Neuronal stem cell (in vitro differentiated cells): ENCODE results near the gene ETNPPL.

Experiments
- DNase-seq: peaks from one replicate; pipeline ENCODE4 v3.0.0-alpha.2; 2013; ENCODE audit warnings: low spot score
- H2AFZ ChIP-seq: one replicate; pipeline ENCODE4 v1.6.1; 2013; ENCODE audit warnings: mild to moderate bottlenecking, low read length, inconsistent platforms
- H2AK5ac ChIP-seq: 2 replicates; pipeline ENCODE4 v1.6.1; 2013; ENCODE audit warnings: low read depth, mild to moderate bottlenecking, inconsistent platforms, low read length, moderate library complexity, mixed read lengths
- H2BK120ac ChIP-seq: 2 replicates; pipeline ENCODE4 v1.6.1; 2013; ENCODE audit warnings: low read depth, mild to moderate bottlenecking, inconsistent platforms, low read length, moderate library complexity, mixed read lengths
- H2BK12ac ChIP-seq: one replicate; pipeline ENCODE4 v1.6.1; 2013; ENCODE audit warnings: low read length, inconsistent platforms
- H2BK15ac ChIP-seq: 2 replicates; pipeline ENCODE4 v1.6.1; 2013; ENCODE audit warnings: mild to moderate bottlenecking, low read length, inconsistent platforms, mixed read lengths
- H2BK5ac ChIP-seq: one replicate; pipeline ENCODE4 v1.6.1; 2013; ENCODE audit warnings: inconsistent platforms, mild to moderate bottlenecking, low read length, moderate library complexity
- H3K14ac ChIP-seq: one replicate; pipeline ENCODE4 v1.6.1; 2013; ENCODE audit warnings: low read length, inconsistent platforms
- H3K18ac ChIP-seq: 2 replicates; pipeline ENCODE4 v1.6.1; 2013; ENCODE audit warnings: low read length, inconsistent platforms
- H3K23ac ChIP-seq: 2 replicates; pipeline ENCODE4 v1.6.1; 2013; ENCODE audit warnings: low read depth, mild to moderate bottlenecking, mixed read lengths, low read length, inconsistent platforms; ENCODE audit not compliant: poor library complexity
- H3K27ac ChIP-seq: replicated peaks from 3 replicates; pipeline ENCODE4 v1.5.1; 2013; ENCODE audit warnings: low read length, inconsistent platforms
- H3K27me3 ChIP-seq, 3 experiments: 2 replicates each; pipeline ENCODE4 v1.6.1; 2013; ENCODE audit warnings: low read length in 3 of 3, mild to moderate bottlenecking in 2 of 3, inconsistent platforms in 1 of 3, low read depth in 1 of 3, mixed read lengths in 1 of 3, moderate library complexity in 1 of 3; ENCODE audit not compliant: control insufficient read depth in 3 of 3, insufficient read depth in 3 of 3
- H3K36me3 ChIP-seq, 2 donors: replicated peaks in 1 of 2; 2 replicates each; pipeline ENCODE4 v1.6.1; 2013; ENCODE audit warnings: low read length in 2 of 2; ENCODE audit not compliant: control insufficient read depth in 2 of 2, insufficient read depth in 2 of 2
- H3K4ac ChIP-seq: 2 replicates; pipeline ENCODE4 v1.6.1; 2013; ENCODE audit warnings: inconsistent platforms, mild to moderate bottlenecking, low read length, moderate library complexity
- H3K4me1 ChIP-seq, 2 donors: 1 replicate in 1 of 2; 2 replicates in 1 of 2; pipeline ENCODE4 v1.6.1; 2013; ENCODE audit warnings: low read length in 2 of 2, low read depth in 1 of 2; ENCODE audit not compliant: control insufficient read depth in 2 of 2, insufficient read depth in 1 of 2
- H3K4me2 ChIP-seq: one replicate; pipeline ENCODE4 v1.6.1; 2013; ENCODE audit warnings: mild to moderate bottlenecking, low read length, inconsistent platforms; ENCODE audit not compliant: insufficient read depth, poor library complexity, severe bottlenecking
- H3K4me3 ChIP-seq, 2 donors: 2 replicates each; pipeline ENCODE4 v1.5.1; 2013; ENCODE audit warnings: low read length in 2 of 2, mild to moderate bottlenecking in 2 of 2, inconsistent platforms in 1 of 2, moderate library complexity in 1 of 2
- H3K79me1 ChIP-seq: one replicate; pipeline ENCODE4 v1.6.1; 2013; ENCODE audit warnings: low read depth, mild to moderate bottlenecking, inconsistent platforms, low read length, moderate library complexity
- H3K9ac ChIP-seq: one replicate; pipeline ENCODE4 v1.6.1; 2013; ENCODE audit warnings: mild to moderate bottlenecking, low read depth, low read length, inconsistent platforms; ENCODE audit not compliant: poor library complexity
- H3K9me3 ChIP-seq, 2 donors: replicated peaks in 1 of 2; 2 replicates each; pipeline versions ENCODE3 to v1.6.1; 2013; ENCODE audit warnings: low read length in 2 of 2, mild to moderate bottlenecking in 2 of 2, inconsistent platforms in 1 of 2, low read depth in 1 of 2, mixed read lengths in 1 of 2, moderate library complexity in 1 of 2; ENCODE audit not compliant: control insufficient read depth in 2 of 2, insufficient read depth in 1 of 2
- H4K8ac ChIP-seq: one replicate; pipeline ENCODE4 v1.6.1; 2013; ENCODE audit warnings: low read depth, mild to moderate bottlenecking, inconsistent platforms, low read length, moderate library complexity
- H4K91ac ChIP-seq: one replicate; pipeline ENCODE4 v1.6.1; 2013; ENCODE audit warnings: low read length, low read depth, mild to moderate bottlenecking, inconsistent platforms; ENCODE audit not compliant: poor library complexity
- WGBS, 2 donors: extraction: QIAGEN DNeasy Blood & Tissue Kit; methylation state at CpG; one replicate each; pipeline ENCODE4 v1.1.7; 2013; ENCODE audit warnings: missing lambda C conversion rate in 2 of 2, mixed read lengths in 1 of 2; ENCODE audit not compliant: insufficient read length in 2 of 2, insufficient replicate concordance in 1 of 2; ENCODE audit errors: extremely low coverage in 2 of 2; 5-methylcytosine and 5-hydroxymethylcytosine counted together

The ETNPPL gene

DNA sequence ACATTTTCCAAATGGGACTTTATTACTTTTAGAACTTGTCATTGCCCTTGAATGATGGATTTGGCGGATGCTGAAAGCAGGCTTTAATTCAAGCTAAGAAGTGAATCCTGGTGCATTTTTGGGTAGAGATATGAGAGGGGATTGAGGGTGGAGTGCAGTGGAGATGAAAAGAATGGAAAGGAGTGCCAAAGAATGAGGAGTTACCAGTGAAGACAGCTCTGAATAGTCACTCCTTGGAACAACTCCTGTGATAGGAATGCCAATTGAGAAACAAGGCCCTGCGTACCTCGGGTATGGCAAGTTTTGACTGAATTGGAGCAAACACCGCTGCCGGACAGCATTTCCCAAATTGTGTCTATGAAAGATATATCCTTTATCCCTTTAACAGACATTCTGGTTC, 36.5 kb upstream of the ETNPPL start:
- Histone ChIP-seq H2BK5ac (no peak overlapping the region), H3K23ac (no peak overlapping the region), H3K27ac (no peak overlapping the region), H2AK5ac (no peak overlapping the region), H2BK120ac (no peak overlapping the region), H2BK15ac (no peak overlapping the region), H2BK12ac (no peak overlapping the region), H3K14ac (no peak overlapping the region), H3K4me3 (no peak overlapping the region), H3K36me3 (no peaks in the 10 kb centered on the region), H3K27me3 (no peaks in the 10 kb centered on the region), H3K4ac (no peak overlapping the region), H3K9me3 (no peaks in the 10 kb centered on the region), H3K4me2 (no peak overlapping the region), H4K8ac (no peak overlapping the region), H2AFZ (no peak overlapping the region), H3K4me1 (peaks cover 0 to 2% of the 10 kb centered on the region in 2 donors), H3K9ac (no peak overlapping the region), H3K79me1 (no peaks in the 10 kb centered on the region), H3K18ac (no peak overlapping the region), H4K91ac (no peak overlapping the region)
- no CpG with 5 or more reads among the region's 5 CpGs for WGBS, 2 donors
- no peak for DNase-seq

DNA sequence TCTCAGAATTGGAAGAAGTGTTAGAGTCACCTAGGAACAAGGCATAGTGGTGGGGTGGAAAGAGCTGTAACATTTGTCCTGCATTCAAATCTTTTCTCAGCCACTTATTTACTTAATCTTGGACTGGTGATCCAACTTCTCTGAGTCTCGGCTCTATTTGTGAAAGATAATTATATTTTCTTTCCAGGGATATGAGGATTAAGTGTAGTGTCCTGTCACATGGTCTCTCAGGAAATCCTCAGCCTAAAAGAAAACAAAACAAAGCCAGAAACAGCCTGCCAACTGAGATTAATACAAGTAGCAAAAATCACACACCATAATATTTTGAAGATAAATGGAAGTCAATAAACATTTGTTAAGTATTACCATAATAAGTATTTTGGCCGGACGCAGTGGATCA, 33.3 kb upstream of the ETNPPL start:
- Histone ChIP-seq H2AFZ (no peak overlapping the region), H3K27me3 (no peaks in the 10 kb centered on the region), H3K4me3 (no peak overlapping the region), H3K18ac (no peak overlapping the region), H3K36me3 (no peaks in the 10 kb centered on the region), H3K79me1 (no peaks in the 10 kb centered on the region), H3K9ac (no peak overlapping the region), H3K4ac (no peak overlapping the region), H3K14ac (no peak overlapping the region), H4K91ac (no peak overlapping the region), H3K23ac (no peak overlapping the region), H2AK5ac (no peak overlapping the region), H2BK15ac (no peak overlapping the region), H3K4me2 (no peak overlapping the region), H2BK120ac (no peak overlapping the region), H3K27ac (no peak overlapping the region), H2BK5ac (no peak overlapping the region), H3K4me1 (no peaks in the 10 kb centered on the region), H4K8ac (no peak overlapping the region), H2BK12ac (no peak overlapping the region), H3K9me3 (no peaks in the 10 kb centered on the region)
- no peak for DNase-seq
- WGBS, 2 donors = no CpG with 5 or more reads among the region's 3 CpGs

DNA sequence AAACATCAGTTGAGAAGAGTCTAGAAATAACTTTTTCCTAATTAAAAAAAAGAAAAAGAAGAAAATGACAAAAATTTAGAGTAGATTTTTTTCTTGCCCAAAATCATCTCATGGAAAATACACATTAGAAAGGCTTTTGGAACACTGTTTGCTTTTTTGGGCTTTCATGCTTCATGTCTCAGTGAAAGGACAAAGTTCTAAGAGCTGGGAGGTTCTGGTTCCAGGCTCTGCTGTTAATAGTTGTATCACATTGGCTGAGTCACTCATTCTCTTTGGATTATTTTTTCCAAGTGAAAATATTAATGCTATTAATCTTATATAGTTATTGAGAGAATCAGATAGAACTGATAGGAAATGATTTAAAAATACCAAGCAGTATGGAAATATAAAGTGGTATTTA, 32.9 kb upstream of the ETNPPL start:
- Histone ChIP-seq H2AFZ (no peak overlapping the region), H2BK12ac (no peak overlapping the region), H3K4me3 (no peak overlapping the region), H3K4ac (no peak overlapping the region), H2BK15ac (no peak overlapping the region), H2BK120ac (no peak overlapping the region), H3K9me3 (no peaks in the 10 kb centered on the region), H3K9ac (no peak overlapping the region), H2AK5ac (no peak overlapping the region), H3K4me2 (no peak overlapping the region), H4K8ac (no peak overlapping the region), H3K23ac (no peak overlapping the region), H3K4me1 (no peaks in the 10 kb centered on the region), H3K27me3 (no peaks in the 10 kb centered on the region), H2BK5ac (no peak overlapping the region), H3K14ac (no peak overlapping the region), H3K27ac (no peak overlapping the region), H4K91ac (no peak overlapping the region), H3K18ac (no peak overlapping the region), H3K36me3 (no peaks in the 10 kb centered on the region), H3K79me1 (no peaks in the 10 kb centered on the region)
- DNase-seq = no peak

DNA sequence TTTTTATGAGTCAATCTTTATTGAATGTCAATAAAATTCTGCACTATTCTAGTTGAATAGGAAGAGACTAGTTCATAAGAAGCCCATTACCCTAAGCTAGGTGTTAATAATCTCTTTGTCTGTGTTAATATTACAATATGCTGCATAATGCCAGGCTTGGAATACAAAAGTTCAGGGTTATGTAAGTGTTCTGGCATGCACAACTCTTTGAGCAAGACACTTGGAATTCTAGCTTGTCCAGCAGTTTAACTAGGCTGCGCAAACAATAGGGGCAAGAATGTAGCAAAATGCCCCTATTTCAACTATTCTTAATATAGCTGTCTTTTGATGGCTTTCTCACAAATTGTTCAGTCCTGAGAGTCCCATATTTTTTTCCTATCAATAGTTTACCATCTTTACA, 31.3 kb upstream of the ETNPPL start:
- H2BK15ac ChIP-seq = no peak overlapping the region
- no CpG with 5 or more reads among the region's 1 CpG for WGBS, 2 donors
- no peak overlapping the region for H3K9ac ChIP-seq
- H4K91ac ChIP-seq = no peak overlapping the region
- H2BK5ac ChIP-seq = no peak overlapping the region
- no peak overlapping the region for H3K4me2 ChIP-seq
- H2AFZ ChIP-seq = no peak overlapping the region
- H3K4me1 ChIP-seq = no peaks in the 10 kb centered on the region
- H3K9me3 ChIP-seq = no peaks in the 10 kb centered on the region
- no peak overlapping the region for H4K8ac ChIP-seq
- no peak for DNase-seq
- H2BK120ac ChIP-seq = no peak overlapping the region
- no peak overlapping the region for H3K14ac ChIP-seq
- H2AK5ac ChIP-seq = no peak overlapping the region
- no peaks in the 10 kb centered on the region for H3K36me3 ChIP-seq
- H3K27me3 ChIP-seq = no peaks in the 10 kb centered on the region
- no peaks in the 10 kb centered on the region for H3K79me1 ChIP-seq
- H3K23ac ChIP-seq = no peak overlapping the region
- no peak overlapping the region for H3K27ac ChIP-seq
- no peak overlapping the region for H3K4ac ChIP-seq
- H3K4me3 ChIP-seq = no peak overlapping the region
- no peak overlapping the region for H2BK12ac ChIP-seq
- no peak overlapping the region for H3K18ac ChIP-seq
